Testis (tissue), 2 donors: ENCODE results near the gene CASR.

Experiments
- POLR2A ChIP-seq: fragments of 450-650 bp; IDR thresholded peaks from one replicate; pipeline ENCODE4 v1.6.1; 2017; ENCODE audit warnings: antibody characterized with exemption, mild to moderate bottlenecking, moderate library complexity
- TF ChIP-seq, protein P1 (sequence below), 3 experiments: fragments of 450-650 bp in 2 of 3; fragments of 200-600 bp in 1 of 3; sonication (generic) in 1 of 3; IDR thresholded peaks; one replicate each; pipeline ENCODE4 v1.5.1; 2016 to 2019; ENCODE audit warnings: antibody characterized with exemption in 3 of 3, mild to moderate bottlenecking in 2 of 3, moderate library complexity in 1 of 3

- TF ChIP-seq, protein P1, sequence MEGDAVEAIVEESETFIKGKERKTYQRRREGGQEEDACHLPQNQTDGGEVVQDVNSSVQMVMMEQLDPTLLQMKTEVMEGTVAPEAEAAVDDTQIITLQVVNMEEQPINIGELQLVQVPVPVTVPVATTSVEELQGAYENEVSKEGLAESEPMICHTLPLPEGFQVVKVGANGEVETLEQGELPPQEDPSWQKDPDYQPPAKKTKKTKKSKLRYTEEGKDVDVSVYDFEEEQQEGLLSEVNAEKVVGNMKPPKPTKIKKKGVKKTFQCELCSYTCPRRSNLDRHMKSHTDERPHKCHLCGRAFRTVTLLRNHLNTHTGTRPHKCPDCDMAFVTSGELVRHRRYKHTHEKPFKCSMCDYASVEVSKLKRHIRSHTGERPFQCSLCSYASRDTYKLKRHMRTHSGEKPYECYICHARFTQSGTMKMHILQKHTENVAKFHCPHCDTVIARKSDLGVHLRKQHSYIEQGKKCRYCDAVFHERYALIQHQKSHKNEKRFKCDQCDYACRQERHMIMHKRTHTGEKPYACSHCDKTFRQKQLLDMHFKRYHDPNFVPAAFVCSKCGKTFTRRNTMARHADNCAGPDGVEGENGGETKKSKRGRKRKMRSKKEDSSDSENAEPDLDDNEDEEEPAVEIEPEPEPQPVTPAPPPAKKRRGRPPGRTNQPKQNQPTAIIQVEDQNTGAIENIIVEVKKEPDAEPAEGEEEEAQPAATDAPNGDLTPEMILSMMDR (IDR thresholded peaks at IDR 0.05) = no peak
- TF ChIP-seq POLR2A = no peak
These were observed 7.1 kb downstream of the CASR start for GRCh38 chr3:122190525-122190924.
